ENCODE data around the gene OPCML.

OPCML gene

DNA sequence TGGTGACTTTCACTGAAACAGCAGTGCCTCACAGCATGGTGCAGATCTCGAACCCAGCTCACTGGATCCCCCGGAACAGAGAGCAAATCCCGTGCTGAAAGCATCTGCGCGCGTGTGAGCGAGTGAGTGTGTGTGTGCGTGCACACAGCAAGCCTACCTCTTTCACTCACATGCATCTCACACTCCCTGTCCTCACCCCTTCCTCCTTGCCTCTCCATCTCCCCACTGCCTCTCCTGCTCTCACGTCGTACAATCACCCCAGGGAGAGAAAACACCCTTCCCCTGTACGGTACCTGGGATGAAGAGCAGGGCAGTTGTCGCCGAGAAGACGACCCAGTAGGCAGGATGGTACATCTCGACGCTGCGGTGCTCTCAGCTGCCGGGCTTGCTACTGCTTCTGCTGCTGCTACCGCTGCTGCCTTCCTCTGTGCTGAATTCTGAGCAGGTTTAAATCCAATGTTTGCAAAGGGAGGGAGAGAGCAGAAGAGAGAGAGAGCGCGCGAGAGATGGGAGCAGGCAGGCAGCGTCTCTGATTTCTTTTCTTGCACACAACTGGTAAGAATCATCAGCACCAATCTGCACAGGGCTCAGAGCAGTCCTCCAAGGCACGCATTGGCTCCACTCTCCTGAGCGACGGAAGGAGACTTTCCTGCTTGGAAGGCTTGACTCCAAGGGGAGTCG lies at the start of gene OPCML:
Gene OPCML, minus strand, starts transcription at position 531 of the 681 bp plus-strand sequence.
- DNase-seq, result no peak

DNA sequence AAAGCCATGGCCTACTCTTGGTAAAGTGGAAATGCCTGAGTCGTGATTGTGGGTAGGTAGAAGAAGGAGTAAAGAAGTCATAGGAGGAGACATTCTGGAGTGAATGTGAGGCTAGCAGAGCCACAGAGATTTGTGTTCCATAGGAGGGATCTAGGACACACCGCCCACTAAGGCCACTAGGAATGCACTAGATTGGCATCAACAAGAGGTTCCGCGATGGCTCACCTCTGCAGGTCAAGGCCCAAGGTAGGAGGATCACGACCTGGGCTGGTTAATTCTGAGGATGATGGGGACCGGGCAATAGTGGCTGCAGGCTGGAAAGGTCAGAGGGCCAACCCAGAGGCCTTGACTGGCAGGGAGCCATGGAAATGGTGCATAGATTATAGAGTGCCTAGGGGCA lies 48.8 kb upstream of the OPCML start:
- DNase-seq, result no peak

DNA sequence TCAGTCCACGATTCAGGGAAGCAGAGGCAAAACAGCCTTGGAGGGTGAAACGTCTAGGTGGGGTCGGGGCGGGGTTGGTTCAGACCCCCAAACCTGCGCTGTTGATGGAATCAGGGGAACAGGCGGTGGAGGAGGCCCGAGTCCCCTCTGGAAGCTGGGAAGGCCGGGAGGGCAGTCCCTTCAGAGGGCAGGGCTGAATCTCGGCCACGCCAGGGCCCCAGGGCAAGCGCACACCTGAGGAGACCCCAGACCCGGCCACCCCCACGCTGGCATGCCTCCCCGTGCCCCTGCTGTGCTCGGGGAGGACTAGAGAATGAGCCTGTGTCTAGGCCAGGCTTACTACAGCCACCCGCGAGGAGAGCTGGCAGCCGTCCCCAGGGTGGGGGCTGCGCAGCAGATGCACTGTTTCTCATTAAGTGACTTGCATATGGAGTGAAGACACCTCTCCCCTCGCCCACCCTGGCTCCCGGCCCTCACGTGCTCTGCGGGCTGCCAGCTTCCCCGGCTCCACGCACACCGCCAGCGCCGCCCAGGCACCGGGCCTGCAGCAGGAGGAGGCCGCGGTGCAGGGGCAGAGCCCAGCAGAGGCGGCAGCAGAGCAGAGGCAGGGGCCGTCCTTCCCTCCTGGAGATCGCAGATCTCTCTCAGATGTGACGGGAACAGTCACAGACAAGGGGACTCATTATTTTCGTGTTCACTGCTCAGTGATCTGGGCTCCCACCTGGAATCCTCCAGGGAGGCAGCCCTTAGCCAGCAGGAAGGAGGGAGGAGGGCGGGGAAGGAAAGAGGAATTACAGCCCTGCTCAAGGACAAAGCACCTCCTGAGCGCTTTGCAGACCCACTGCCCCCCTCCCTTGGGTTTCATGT lies 47.1 kb upstream of the OPCML start:
- DNase-seq, result no peak

DNA sequence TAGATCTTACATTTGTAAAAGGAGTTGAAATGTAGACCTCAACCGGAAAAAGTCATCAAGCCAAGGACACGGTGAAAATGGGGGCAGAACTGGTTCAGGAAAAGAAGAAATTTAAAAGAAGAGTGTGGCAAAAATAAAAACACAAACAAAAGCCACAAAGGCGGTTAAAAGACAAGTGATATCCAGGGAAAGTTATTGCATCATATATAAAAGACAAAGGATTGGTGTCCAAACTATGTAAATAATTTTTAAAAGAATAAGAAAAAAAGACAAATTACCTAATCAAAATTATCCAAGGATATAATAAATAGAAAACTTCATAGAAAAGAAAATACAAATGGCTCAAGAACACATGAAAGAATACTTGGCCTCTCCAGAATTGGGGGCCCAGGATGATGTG lies 45.1 kb upstream of the OPCML start:
- DNase-seq, result no peak

DNA sequence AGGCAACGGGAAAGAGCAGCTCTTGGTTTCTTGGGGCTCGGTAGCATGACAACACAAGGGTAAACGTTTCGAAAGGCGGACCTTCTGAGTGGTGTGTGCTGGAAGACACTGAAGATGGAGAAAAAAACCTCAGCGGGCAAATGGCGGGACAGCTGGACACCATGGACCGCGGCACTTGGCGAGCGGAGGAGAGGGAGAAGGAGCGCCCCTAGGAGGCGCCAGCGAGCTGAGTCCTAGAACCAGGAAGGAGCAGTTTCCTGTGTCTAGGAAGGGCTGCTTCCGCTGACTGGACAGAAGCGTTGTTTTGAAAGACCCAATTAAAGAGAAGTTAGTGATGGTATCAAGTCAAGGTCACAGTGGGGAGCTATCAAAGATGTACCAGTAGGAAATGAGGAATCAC lies 44.0 kb upstream of the OPCML start:
- no peak for DNase-seq

DNA sequence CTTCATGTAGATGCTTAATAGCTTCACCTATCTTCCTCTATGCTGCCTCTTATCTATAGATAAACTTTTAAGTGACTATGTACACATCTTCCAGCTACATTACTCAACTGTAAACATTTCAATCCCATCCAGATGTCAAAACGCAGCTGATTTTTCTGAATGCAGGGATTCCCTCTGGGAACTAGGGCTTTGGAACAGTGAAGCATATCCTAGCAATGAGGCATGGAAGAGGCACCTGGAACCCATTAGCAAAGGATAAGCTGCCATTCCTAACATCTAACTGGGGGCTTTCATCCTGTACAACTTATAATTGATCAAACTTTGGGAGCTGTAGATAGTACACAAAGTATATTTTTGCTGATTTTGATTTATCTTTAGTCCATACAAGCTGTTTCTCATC lies 40.8 kb upstream of the OPCML start:
- no peak for DNase-seq

DNA sequence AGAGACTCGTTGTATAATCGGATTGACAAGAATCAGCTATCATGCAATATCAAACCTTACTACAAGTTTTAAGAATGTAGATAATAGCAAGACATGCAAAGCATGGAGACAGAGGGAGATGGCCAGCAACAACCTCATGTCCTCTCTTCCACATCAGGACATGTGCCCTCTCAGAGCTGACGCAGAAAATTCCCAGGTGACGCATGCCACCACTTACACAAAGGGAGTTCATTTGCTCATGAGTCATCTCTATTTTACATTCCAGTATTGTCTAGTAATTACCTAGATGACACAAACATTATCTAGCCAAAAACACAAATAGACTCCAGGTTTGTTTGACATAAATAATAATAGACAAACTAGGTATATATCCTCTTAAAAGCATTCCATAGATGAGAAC lies 38.1 kb upstream of the OPCML start:
- DNase-seq, result no peak

DNA sequence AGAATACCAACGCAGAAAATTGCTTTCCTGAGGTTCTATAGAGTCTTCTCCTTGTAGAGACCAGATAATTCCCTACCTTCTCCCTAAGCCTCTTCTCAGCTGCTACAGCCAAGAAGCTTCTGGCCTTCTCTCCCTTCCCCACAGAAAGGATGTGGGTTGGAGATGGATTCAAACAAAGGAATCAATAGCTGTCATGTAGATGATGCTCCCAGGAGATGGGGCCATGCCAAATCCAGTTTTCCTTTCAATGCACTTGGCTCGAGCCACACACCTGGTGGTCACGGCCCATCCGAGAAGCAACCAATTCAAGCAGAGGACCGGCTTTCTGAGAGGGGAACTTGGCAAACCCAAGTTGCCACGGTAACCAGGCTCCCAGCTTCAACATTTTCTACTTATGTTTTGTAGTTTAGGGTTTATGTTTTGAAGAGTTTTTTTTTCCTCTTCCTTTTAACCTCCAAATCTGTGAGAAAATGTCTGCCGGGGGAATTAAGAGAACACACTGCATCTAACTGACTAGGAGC lies 31.3 kb upstream of the OPCML start:
- no peak for DNase-seq

DNA sequence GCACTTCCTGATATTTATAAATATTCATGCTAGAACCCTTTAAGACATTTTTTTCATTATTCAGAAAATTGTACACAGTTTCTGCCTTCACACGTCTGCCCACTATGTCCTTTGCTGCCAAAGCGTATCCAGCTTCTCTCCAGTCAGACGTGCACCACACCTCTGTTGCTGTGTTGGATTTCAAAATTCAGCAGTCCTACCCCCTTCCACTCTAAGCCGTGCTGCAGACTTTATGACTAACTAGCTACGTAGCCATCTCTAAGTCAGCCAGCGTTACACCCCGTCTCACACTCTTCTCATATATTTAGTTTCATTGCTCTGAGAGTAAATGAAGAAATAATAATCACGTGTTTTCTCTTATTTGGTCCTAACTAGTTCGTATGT lies 28.2 kb upstream of the OPCML start:
- DNase-seq, result no peak

DNA sequence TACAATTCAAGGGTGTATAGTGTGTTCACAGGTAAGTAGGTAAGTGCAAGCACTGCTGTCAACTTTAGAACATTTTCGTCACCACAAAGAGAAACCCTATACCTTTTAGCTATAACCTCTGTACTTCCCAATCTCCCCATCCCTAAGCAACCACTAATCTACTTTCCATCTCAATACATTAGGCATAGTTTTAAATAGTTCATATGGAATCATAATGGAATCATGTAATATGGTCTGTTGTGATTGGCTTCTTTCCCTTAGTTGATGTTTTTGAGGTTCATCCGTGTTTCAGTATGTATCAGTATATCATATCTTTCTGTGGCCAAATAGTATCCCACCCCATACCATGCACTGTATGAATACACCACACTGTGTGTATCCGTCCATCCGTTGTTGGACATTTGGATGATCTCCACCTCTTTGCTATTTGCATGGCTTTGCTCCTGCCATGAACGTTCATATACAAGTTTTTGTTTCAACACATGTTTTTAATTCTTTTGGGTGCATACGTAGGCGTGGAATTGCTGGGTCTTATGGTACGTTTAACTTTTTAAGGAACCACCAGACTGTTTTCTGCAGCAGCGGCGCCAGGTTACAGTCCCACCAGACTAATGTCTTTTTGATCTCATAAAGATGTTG lies 27.7 kb upstream of the OPCML start:
- no peak for DNase-seq

DNA sequence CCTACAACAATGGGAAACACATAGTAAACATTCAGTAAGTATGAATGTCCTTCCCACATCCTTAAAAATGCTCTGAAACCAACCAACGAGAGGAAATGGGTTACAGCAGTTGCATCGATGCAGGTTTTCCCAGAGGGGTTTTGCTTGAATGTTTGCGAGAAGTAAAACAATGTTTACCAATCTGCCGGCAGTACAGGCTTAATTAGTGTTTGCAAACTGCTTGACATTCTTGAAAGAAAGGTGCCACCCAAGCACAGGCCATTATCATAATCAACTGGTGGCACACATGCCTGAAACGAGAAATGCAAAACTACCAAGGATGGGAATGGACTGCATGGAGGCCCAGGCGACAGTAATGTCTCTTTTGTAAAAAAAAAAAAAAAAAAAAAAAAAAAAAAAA lies 27.1 kb upstream of the OPCML start:
- DNase-seq, result no peak

DNA sequence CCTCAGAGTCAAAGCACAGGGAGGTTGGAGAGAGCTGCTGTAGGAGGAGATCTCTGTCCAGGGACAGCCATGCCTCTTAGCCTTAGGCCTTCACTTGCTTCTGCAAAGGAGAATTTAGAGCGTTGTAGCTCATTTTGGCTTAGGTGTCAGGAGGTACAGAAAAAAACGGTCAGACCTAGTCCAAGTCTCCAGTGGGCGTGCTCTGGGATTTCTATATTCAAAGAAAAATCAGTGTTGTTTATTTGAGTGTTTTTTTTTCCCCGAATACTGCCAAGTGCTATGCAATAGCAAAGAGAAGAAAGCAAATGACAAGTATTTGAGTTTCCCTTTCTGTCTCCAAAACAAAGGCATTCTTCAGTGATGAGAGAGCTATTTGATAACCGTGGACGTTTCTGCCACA lies 22.7 kb upstream of the OPCML start:
- DNase-seq, result no peak

DNA sequence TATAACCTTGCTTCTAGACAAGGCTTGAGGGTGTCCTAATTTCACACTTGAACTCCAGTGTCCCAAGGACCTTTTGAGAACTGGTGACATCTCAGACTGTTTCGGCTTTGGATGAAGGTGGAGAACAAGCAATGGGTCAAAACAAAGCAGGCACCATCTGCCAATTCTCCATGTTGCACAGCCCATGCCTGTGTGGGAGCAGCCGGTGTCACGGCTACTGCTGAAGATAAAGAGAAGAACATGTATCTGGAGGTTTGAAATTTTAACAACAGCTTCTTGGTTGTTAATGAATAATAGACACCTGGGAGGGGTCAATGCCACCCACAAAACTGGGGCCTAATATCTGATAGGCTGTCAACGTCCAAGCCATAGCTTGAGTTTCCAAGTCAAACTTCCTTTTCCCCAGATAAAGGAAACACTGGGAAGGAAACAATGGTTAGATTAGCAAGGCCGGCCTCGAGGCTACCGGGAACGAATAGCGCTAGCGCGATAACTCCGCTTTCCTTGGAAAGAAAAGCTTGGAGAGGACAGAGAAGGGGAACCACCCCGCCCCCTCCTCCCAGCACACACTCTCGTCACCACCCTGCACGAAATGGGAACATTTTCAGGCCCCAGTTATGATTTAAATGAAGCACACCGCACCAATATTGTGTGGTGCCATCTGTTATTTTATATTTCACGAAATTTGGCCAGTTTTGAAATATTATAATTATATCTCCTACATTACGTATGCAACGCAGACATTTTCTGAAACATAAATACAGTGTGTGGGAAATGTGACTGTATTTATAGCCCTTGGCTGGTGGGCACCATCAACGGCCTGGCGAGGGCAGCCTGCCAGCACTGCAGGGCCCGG lies 21.8 kb upstream of the OPCML start:
- DNase-seq, result no peak

DNA sequence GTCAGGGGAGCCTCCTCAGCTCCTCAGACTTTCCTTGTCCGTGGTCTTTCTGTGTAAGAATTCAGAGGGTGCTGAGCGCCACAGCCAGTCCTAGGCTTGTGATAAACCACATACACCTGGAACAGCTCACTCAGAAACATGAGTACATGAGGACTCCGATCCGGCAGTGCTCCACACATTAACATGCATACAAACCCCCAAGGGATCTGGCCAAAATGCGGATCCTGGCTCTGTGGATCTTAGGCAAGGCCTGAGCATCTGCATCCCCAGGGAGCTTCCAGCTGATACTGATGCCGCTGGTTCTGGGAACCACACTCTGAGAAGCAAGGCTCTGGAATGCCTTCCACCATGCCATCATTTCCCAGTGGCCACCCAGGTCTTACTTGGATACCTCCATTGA lies 20.6 kb upstream of the OPCML start:
- no peak for DNase-seq

DNA sequence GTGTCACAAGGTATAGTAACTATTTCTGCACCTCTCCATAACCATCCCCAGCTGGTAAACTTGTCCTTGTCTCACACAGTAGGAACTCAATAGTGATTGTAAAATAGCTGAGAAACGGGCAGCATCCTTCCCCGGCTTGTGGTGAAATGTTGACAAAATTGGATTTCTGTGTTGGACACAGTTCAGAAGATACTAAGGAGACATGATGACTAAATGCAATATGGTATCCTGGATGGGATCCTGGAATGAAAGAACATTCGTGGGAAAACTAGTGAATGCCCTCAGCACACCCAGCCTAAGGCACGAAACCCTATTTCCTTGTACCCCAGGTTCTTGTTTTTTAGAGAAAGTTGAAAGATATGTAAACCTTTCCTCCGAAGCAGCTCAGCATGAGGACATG lies 18.8 kb upstream of the OPCML start:
- no peak for DNase-seq

DNA sequence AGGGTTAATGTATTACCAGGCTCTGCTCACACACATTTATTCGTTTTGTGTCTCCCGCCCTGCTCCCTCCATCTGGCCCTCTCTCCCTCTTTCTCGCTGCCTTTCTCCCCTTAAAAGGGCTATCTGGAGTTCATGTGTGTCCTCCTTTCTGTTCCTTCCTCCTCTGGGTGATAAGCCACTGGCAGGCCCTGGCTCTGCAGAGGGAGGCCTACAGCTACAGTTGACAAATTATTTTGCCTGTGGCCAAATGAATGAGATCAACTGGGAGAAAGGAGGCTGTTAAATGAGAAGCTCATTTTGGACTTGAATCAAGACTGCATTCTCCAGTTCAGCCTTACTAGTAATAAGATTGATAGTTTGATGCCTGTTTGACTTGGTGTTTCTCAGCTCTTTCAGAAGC lies 17.5 kb upstream of the OPCML start:
- no peak for DNase-seq

DNA sequence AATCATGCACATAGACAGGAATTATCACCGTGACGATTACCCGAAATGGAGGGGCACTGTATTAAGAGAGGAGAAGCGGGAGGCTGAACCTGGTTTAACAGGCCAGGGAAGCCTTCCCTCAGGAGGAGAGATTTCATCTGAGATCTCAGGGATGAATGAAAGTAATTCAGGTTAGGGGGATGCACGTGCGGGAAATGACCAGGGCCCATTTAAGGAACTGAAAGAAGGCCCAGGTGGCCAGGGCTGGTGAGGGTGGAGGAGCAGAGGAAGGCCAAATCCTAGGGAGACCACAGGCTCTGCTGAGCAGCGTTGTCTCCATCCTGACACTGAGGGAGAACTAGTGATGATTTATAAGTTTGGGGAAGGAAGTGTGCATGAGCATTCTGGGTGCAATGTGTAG lies 16.3 kb upstream of the OPCML start:
- DNase-seq, result no peak

DNA sequence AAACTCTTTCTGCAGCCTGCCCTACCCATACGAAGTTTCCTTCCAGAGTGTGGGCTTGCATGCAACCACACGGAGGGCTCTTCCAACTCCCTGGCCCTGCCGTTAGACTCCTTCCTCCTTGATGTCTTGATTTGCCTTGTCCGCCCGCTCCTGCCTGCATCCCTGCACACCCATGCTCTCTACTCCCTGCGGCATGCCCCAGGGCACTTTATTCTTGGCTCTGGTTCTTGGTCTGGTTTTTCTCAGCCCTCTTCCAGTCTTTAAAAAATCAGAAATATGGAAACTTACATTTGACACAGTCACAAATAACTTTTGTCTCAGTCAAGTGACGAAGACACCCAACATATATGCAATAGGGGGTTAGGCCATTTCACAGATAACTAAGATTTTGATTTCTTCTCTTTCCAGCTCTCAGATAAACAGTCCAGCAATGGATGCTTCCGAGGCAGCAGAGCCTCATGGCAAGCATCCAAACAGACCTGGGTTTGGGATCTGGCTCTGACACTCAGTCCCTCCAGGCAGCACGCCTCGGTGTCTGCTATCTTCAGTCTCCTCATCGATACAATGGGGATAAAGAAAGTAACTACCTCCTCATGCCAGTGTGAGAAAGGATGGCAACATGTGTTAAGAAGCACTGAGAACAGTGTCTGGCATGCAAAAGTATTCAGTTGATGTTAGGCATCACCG lies 15.7 kb upstream of the OPCML start:
- no peak for DNase-seq

DNA sequence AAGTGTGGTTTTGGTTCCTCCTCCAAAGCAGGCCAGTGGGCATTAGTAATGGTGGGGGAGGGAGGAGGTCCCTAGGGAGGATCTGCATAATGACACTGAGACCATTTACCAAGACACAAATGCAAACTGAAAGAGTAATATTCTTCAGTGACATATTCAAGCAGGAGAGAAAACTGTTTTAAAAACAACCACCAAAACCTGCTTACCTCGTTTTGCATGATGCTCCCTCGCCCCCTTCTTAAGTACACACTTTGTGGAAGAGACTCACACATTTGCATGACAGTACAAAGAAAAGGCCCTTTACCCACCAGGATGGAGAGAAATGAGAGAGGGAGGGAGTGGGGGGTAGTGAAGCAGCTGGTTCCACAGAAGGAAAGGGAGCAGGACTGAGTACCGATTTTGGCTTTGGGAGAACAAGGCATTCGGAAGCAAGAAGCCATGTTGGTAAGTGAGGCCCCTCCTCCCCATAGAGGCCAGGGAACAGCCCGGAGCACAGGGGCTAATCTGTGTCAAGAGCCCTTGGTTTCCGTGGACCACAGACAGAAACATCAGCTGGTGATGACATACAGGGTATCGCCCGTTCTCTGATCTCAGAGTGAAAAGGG lies 13.0 kb upstream of the OPCML start:
- no peak for DNase-seq

DNA sequence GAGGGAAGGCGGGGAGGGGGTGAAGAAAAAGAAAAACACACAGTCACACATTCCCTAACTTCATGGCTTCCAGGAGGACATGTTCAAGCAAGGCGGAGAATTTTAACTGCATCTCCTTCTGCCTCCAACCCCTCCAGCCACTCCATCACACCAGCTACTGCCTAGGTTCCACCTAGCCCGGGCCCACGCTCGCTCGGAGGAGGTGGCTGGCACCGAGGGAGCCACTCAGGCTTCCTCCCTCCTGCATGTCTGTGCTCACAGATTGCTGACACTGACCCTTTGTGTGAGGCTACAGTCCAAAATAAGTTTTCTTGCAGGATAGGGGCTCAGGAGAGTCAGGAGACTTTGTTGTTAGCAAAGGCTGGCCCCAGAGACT lies 9.4 kb upstream of the OPCML start:
- DNase-seq, result no peak

DNA sequence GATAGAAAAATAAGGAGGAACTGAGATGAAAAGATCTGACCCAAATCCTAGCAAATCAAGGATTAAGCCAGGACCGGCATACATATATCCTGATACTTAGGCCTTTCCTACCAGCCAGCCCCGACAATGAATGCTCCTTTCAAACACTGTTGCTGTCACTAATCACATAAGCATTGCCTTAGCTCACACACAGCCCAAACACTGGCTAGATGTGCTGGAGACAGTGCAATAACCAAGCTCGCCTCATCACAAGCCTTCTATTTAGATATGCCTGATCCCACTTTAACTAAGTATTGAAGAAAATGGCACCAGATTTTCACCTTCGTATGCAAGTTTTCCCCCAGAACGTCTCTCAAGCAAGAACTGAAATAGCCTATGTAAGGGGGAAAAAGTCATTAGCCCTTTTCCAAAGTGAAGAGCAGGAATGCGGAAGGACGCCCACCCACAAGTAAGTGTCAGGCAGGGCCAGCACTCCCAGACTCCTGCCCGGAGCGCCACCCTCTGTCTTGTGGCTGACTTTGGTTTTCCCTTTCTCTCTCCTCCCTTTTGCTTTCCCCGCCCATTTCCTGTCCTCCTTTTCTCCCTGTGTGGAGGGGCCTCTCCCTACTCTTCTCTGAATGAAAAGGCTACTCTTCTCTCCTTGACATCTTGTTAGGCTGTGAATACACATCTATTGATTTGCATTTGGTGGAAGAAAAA lies 8.9 kb upstream of the OPCML start:
- no peak for DNase-seq
